ENCODE data around the gene CAND1.

GRCh38 chr12:67354966-67355365 lies 85.8 kb downstream of the CAND1 start:
- TF ChIP-seq, protein P1, sequence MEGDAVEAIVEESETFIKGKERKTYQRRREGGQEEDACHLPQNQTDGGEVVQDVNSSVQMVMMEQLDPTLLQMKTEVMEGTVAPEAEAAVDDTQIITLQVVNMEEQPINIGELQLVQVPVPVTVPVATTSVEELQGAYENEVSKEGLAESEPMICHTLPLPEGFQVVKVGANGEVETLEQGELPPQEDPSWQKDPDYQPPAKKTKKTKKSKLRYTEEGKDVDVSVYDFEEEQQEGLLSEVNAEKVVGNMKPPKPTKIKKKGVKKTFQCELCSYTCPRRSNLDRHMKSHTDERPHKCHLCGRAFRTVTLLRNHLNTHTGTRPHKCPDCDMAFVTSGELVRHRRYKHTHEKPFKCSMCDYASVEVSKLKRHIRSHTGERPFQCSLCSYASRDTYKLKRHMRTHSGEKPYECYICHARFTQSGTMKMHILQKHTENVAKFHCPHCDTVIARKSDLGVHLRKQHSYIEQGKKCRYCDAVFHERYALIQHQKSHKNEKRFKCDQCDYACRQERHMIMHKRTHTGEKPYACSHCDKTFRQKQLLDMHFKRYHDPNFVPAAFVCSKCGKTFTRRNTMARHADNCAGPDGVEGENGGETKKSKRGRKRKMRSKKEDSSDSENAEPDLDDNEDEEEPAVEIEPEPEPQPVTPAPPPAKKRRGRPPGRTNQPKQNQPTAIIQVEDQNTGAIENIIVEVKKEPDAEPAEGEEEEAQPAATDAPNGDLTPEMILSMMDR (conservative IDR thresholded peaks at IDR 0.05) = no peak
- TF ChIP-seq ZFX (IDR thresholded peaks at IDR 0.05) = no peak

All from C4-2B (cell line).